Activated CD8-positive, alpha-beta memory T cell treated with anti-CD3 and anti-CD28 coated beads, Interleukin-2, amount 10 ng/mL, durations not matched to agents 7 days and 5 days (primary cell): Measurements from ENCODE around the gene STAM. TPM values are rescaled to one million over a fixed set of nuclear protein-coding genes. Genes with fewer than 3 reads are reported as not detected.
"Not testable (repeated sequence)": the region's sequence is repeated elsewhere in the genome, so short reads cannot be mapped to it uniquely, and the experiment has no call there.

Experiments used
- ATAC-seq: fragments of 150-1000 bp; cut with Tn5 transposase; one replicate; pipeline ENCODE4 v1.10.0; 2021; ENCODE audit warnings: moderate library complexity
- CTCF ChIA-PET: fragments of 350-600 bp; sonication (Branson Sonifier 250); formaldehyde crosslinking; loops from one replicate; lab custom pipeline; 2021; ENCODE audit warnings: antibody characterized with exemption; lab: Charles Lee
- DNase-seq: peaks from one replicate; pipeline ENCODE4 v3.0.0-alpha.2; 2020
- H3K27ac Mint-ChIP-seq: one replicate; pipeline ENCODE4 v1.8.0; 2021; ENCODE audit warnings: mild to moderate bottlenecking, mixed read lengths
- H3K27me3 Mint-ChIP-seq: one replicate; pipeline ENCODE4 v1.8.0; 2021; ENCODE audit warnings: mixed read lengths
- H3K36me3 Mint-ChIP-seq: one replicate; pipeline ENCODE4 v1.8.0; 2021; ENCODE audit warnings: mild to moderate bottlenecking, mixed read lengths
- H3K4me1 Mint-ChIP-seq: one replicate; pipeline ENCODE4 v1.8.0; 2021; ENCODE audit warnings: mixed read lengths
- H3K4me3 Mint-ChIP-seq: one replicate; pipeline ENCODE4 v1.8.0; 2021; ENCODE audit warnings: mild to moderate bottlenecking, moderate library complexity, mixed read lengths
- H3K9me3 Mint-ChIP-seq: one replicate; pipeline ENCODE4 v1.8.0; 2022; ENCODE audit warnings: low read depth, mixed read lengths
- total RNA-seq, 2 experiments: library from RNA; stranded (reverse); gene quantifications; one replicate each; pipeline ENCODE4 v1.2.3, GENCODE V29; 2021

Gene STAM
- total RNA-seq, 2 experiments from 2014 or later: 27.4 to 47.2 TPM

DNA sequence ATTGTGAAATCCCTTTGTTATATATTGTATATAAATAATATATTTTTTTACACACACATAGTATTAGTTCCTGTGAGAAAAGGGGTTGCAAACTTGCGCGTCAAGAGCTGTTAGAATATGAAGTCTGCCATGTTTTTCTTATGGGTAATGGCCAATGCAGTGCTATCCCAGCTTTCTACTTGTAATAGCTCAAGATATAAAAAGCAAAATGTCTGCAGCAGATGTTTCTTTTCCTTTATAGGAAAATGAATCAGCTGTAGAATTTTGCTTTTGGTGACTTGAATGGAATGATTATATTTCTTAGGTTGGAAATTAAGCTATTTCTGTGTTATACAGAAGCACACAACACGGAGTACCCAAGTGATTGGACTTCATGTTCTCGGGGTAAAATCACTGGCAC, 54.7 kb downstream of the STAM start:
- peaks cover 43% of the 10 kb centered on the region for H3K36me3 Mint-ChIP-seq

DNA sequence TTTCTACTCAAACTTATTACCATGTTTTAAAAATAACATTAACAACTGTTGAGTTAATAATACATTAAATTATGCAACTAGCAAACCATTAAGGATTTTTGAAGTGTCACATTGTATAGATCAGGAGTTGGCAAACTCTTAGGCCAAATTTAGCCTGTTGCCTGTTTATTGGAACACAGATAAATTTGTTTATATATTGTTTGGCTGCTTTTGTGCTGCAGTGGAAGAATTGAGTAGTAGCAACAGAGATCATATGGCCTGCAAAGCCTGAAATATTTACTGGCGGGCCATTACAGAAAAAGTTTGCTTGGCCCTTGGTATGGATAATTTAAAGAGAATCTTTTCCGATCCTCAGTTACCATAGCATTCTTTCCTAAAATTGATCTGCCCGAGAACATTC, 57.4 kb downstream of the STAM start:
- Mint-ChIP-seq H3K9me3 (no peaks in the 10 kb centered on the region), H3K27me3 (no peaks in the 10 kb centered on the region), H3K4me1 (no peaks in the 10 kb centered on the region), H3K4me3 (no peak overlapping the region), H3K27ac (no peak overlapping the region), H3K36me3 (peaks cover 38% of the 10 kb centered on the region)
- ATAC-seq (no peak), DNase-seq (no peak)
- CTCF ChIA-PET: no interaction called here

More for the DNA sequence above, 54.7 kb downstream of the STAM start:
- H3K9me3 Mint-ChIP-seq: no peaks in the 10 kb centered on the region
- H3K4me3 Mint-ChIP-seq: no peak overlapping the region
- no peaks in the 10 kb centered on the region for H3K4me1 Mint-ChIP-seq
- no peaks in the 10 kb centered on the region for H3K27me3 Mint-ChIP-seq
- CTCF ChIA-PET: interaction anchor here (1.0 to 2.1 kb wide), 2 partner anchors 9 to 44 kb away, joined by 3 to 5 read pairs; no protein-coding TSS in a partner anchor
- no peak for DNase-seq
- no peak for ATAC-seq
- H3K27ac Mint-ChIP-seq: no peak overlapping the region

DNA sequence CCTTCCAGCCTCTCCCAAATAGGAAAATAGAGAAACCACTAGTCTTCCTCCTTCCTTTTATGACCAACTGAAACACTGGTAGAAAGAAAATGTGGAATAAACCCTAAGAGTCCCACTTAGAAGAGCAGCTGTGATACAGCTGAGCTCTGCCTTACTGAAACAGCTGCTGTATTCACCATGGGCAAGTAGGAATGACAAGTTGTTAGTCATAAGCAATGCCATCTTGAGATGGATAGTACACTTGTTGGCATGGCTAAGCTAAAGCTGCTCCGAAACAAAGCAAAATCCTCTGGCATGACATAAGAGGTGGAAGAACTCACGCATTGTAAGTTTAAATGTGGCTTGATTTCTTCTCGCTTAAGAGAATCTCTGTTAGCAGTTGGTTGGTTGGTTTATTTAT, 59.8 kb downstream of the STAM start:
- CTCF ChIA-PET: interaction anchor here (0.6 to 1.0 kb wide), 2 partner anchors 32 to 906 kb away, joined by 3 read pairs; no protein-coding TSS in a partner anchor

DNA sequence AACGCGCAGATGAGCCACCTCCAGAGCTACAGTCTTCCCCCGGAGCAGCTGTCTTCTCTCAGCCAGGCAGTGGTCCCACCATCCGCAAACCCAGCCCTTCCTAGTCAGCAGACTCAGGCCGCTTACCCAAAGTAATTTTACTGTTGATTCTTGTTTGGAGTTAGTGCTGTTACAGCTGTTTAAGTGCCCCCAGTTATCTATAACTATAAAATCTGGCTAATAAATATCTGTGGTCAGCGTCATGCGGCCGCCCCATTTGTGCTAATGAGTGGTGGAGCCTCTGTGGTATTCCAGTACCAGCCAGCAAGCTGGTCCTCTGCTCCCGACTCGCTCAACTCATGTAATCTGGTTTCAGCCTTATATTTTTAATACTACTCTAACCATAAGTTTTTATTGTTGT, 64.9 kb downstream of the STAM start:
- Mint-ChIP-seq H3K4me1 (no peaks in the 10 kb centered on the region), H3K9me3 (no peaks in the 10 kb centered on the region), H3K27me3 (no peaks in the 10 kb centered on the region), H3K4me3 (no peak overlapping the region), H3K36me3 (peaks cover 22% of the 10 kb centered on the region), H3K27ac (no peak overlapping the region)
- CTCF ChIA-PET: no interaction called here
- ATAC-seq: no peak
- no peak for DNase-seq

More for the DNA sequence above, 59.8 kb downstream of the STAM start:
- Mint-ChIP-seq H3K27ac (no peak overlapping the region), H3K4me1 (no peaks in the 10 kb centered on the region), H3K27me3 (no peaks in the 10 kb centered on the region), H3K4me3 (no peak overlapping the region), H3K9me3 (no peaks in the 10 kb centered on the region), H3K36me3 (peaks cover 27% of the 10 kb centered on the region)
- DNase-seq (no peak), ATAC-seq (no peak)

DNA sequence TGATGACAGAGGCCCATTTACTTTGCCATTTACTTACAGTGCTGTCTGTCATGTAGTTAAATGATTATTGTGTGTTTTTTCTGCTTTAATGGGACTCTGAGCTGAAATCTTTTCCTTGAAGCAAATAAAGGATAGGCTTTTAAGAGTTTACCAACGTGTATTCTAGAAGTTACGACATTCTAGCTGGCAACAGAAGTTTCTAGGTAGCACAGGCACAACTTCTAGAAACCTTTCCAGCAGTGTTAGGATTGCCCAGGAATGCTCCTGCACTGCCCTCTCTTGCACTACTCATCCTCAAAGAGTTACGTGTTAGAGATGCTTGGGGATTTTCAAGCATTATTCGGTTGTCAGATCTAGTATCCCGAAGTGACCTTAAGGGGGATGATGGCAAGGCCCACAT, 65.5 kb downstream of the STAM start:
- Mint-ChIP-seq H3K36me3 (peaks cover 25% of the 10 kb centered on the region), H3K27me3 (no peaks in the 10 kb centered on the region), H3K4me1 (no peaks in the 10 kb centered on the region), H3K9me3 (no peaks in the 10 kb centered on the region), H3K4me3 (no peak overlapping the region), H3K27ac (no peak overlapping the region)
- CTCF ChIA-PET: no interaction called here
- ATAC-seq: no peak
- no peak for DNase-seq

DNA sequence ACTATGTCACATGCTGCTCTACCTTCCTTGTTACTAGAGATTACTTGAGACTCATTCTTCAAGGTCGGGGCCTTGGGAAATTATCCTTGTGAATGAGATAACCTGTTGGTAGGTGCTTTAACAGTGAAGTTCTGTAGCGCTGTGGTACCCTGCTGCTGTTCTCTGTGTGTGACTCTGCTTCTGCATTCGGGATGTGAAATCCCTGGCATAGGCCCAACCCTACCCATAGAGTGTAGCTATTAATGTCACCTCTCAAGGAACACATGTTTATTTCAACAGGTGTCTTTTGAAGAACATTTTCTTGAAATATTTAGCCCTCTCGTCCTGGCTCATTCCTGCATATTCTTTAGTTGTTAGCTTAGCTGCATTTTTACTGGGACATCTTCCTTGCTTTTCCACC, 66.2 kb downstream of the STAM start:
- H3K4me3 Mint-ChIP-seq: no peak overlapping the region
- H3K27ac Mint-ChIP-seq: no peak overlapping the region
- DNase-seq: no peak
- H3K4me1 Mint-ChIP-seq: no peaks in the 10 kb centered on the region
- CTCF ChIA-PET: no interaction called here
- H3K9me3 Mint-ChIP-seq: no peaks in the 10 kb centered on the region
- no peaks in the 10 kb centered on the region for H3K27me3 Mint-ChIP-seq
- H3K36me3 Mint-ChIP-seq: peaks cover 30% of the 10 kb centered on the region
- no peak for ATAC-seq

DNA sequence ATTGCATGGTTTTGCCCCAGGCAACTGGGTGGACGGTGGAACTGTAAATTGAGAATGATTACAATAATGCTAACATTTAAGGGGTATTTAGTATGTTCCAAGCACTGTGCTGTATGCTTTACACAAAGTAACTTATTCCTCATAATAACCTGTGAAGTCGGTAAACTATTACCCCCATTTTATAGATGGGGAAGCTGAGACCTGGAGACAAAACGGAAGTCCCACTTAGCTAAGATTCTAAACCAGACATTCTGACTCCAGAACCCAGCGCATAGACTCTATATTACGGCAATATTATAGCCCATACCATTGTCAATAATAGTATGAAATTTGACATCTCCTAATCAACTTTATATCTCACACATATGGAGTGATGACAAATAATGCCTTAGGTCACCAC, 68.1 kb downstream of the STAM start:
- no peak overlapping the region for H3K27ac Mint-ChIP-seq
- no peaks in the 10 kb centered on the region for H3K9me3 Mint-ChIP-seq
- CTCF ChIA-PET: no interaction called here

DNA sequence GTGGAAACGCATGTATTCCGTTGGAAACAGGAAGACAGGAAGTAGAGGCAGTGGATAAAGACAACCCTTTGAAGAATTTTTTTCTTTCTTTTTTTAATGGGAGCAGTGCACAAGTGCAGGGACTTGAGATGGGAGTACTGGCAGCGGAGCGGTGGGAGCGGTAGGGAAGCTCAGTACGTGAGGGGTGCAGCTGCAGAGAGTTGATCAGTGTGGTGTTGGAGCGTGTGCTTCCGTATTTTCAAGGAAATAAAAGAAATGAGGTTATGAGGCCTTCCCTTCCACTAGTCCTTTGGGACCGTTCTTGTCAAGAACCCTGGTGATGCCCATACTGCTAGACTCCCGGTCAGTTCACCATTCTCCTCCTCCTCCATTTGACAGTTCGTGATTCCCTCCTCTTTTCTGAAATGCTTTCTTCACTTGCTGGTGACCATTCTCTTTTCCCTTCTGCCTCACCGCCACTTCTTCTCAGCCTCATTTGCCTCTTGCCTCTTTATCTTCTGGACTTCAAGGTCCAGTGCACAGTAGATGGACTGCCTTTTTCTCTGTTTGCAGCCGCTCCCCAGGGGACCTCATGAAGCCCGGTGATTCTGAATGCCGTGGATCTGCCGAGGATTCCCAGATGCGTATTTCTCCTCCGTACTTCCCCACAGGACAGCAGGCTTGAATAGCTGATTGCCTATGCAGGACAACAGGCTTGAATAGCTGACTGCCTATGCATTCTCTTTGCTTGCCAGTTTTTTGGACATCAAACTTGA, 68.9 kb downstream of the STAM start:
- DNase-seq: no peak

More for the DNA sequence above, 68.1 kb downstream of the STAM start:
- Mint-ChIP-seq H3K4me3 (no peak overlapping the region), H3K27me3 (no peaks in the 10 kb centered on the region), H3K36me3 (peaks cover 36% of the 10 kb centered on the region), H3K4me1 (no peaks in the 10 kb centered on the region)
- no peak for ATAC-seq
- no peak for DNase-seq

DNA sequence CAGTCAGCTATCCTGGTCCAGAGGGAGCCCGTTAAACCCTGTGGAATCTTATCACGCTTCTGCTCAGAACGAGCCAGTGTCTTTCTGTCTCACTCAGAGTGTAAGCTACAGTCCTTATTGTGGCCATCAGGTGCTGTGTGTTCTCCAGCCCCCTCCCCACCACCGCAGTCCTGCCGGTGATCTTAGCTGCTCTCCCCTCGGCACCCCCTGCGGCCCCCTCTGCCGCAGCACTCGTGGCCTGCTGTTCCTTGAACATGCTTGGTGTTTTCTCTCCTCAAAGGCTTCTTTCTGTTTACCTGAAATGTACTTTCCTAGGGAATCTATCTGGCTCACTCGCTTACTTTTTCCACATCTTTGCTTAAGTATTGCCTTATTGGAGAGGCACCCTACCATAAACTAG, 69.8 kb downstream of the STAM start:
- CTCF ChIA-PET: no interaction called here
- no peak for ATAC-seq
- Mint-ChIP-seq H3K27me3 (no peaks in the 10 kb centered on the region), H3K4me1 (no peaks in the 10 kb centered on the region), H3K36me3 (peaks cover 40% of the 10 kb centered on the region), H3K27ac (no peak overlapping the region), H3K9me3 (peaks cover 3% of the 10 kb centered on the region), H3K4me3 (no peak overlapping the region)
- no peak for DNase-seq

More for the DNA sequence above, 68.9 kb downstream of the STAM start:
- Mint-ChIP-seq H3K36me3 (peaks cover 38% of the 10 kb centered on the region), H3K9me3 (peaks cover 3% of the 10 kb centered on the region), H3K27ac (no peak overlapping the region), H3K4me1 (no peaks in the 10 kb centered on the region), H3K4me3 (no peak overlapping the region), H3K27me3 (no peaks in the 10 kb centered on the region)
- ATAC-seq: no peak
- CTCF ChIA-PET: no interaction called here

DNA sequence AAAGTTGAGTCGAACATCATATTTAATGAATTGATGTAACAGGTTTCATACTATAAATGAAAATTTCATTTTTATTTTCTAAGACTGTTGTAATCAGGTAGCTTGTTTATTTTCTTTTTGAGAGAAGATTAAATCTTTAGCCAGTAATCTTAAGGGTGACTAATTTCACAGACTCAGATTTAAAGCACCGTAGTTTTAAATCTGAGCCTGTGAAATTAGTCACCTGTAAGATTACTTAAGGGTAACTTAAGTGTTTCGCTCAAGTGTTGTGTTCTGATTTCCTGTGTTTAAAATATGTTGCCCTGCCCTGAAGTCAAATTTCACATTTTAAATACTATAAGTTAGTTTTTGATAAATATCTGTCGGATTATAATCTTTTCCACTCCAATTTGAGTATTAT, 72.2 kb downstream of the STAM start:
- Mint-ChIP-seq H3K27ac (no peak overlapping the region), H3K9me3 (peaks cover 3% of the 10 kb centered on the region), H3K4me3 (no peak overlapping the region), H3K36me3 (peaks cover 45% of the 10 kb centered on the region), H3K27me3 (no peaks in the 10 kb centered on the region), H3K4me1 (no peaks in the 10 kb centered on the region)
- CTCF ChIA-PET: no interaction called here
- no peak for ATAC-seq
- DNase-seq: no peak

DNA sequence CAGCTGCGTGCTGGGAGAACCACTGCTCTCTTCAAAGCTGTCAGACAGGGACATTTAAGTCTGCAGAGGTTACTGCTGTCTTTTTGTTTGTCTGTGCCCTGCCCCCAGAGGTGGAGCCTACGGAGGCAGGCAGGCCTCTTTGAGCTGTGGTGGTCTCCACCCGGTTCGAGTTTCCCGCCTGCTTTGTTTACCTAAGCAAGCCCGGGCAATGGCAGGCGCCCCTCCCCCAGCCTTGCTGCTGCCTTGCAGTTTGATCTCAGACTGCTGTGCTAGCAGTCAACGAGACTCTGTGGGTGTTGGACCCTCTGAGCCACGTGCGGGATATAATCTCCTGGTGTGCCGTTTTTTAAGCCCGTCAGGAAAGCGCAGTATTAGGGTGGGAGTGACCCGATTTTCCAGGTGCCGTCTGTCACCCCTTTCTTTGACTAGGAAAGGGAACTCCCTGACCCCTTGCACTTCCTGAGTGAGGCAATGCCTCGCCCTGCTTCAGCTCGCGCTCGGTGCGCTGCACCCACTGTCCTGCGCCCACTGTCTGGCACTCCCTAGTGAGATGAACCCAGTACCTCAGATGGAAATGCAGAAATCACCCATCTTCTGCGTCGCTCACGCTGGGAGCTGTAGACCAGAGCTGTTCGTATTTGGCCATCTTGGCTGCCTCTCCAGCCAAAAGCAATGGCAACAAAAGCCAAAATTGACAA, 78.5 kb downstream of the STAM start:
- H3K27me3 Mint-ChIP-seq, H3K4me1 Mint-ChIP-seq, ATAC-seq, H3K4me3 Mint-ChIP-seq, H3K27ac Mint-ChIP-seq, DNase-seq, CTCF ChIA-PET, H3K9me3 Mint-ChIP-seq: not testable (repeated sequence)
- peaks cover 33% of the 10 kb centered on the region for H3K36me3 Mint-ChIP-seq

DNA sequence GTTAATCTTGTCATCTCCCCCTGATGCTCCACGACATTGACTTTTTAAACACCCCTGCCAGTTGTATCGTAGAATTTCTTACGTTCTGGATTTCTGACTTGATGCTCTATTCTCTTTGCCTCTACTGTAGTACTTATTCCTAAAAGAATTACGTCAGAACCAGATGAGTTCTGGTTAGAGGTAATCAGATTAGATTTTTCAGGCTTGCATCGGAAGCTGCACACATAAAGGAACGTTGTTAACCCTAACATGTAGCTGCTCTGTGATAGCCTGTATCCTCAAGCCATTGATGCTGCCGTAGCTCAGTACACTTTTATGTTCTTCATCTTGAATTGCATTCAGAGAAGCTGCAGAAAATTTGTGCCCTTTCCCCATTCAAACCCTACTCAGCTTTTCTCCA, 81.8 kb downstream of the STAM start:
- CTCF ChIA-PET: no interaction called here
- DNase-seq: no peak
- Mint-ChIP-seq H3K4me3 (no peak overlapping the region), H3K27me3 (no peaks in the 10 kb centered on the region), H3K36me3 (peaks cover 19% of the 10 kb centered on the region), H3K4me1 (no peaks in the 10 kb centered on the region), H3K27ac (no peak overlapping the region), H3K9me3 (no peaks in the 10 kb centered on the region)
- ATAC-seq: no peak

DNA sequence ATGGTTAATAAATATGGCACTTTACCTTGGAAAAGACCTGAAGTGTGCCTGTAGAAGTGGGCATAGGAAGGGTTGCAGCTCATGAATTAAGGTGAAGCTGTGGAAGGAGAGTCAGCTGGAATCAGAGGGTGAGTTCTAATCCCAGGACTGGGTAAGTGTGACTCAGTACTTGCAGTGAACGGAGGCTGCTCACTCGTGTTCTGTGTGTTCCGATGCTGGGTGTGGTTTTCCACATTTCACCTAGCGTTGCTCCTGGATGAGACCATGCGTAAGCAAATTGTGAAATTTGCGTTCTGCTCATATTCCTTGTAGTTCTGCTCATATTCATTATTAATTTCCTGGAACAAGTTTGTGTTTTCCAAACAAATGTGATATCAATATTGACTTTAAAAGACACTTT, 85.7 kb downstream of the STAM start:
- H3K27me3 Mint-ChIP-seq: no peaks in the 10 kb centered on the region
- no peak for ATAC-seq
- no peak overlapping the region for H3K4me3 Mint-ChIP-seq
- no peaks in the 10 kb centered on the region for H3K9me3 Mint-ChIP-seq
- no peak overlapping the region for H3K27ac Mint-ChIP-seq
- H3K36me3 Mint-ChIP-seq: no peaks in the 10 kb centered on the region
- CTCF ChIA-PET: no interaction called here
- H3K4me1 Mint-ChIP-seq: no peaks in the 10 kb centered on the region
- no peak for DNase-seq

DNA sequence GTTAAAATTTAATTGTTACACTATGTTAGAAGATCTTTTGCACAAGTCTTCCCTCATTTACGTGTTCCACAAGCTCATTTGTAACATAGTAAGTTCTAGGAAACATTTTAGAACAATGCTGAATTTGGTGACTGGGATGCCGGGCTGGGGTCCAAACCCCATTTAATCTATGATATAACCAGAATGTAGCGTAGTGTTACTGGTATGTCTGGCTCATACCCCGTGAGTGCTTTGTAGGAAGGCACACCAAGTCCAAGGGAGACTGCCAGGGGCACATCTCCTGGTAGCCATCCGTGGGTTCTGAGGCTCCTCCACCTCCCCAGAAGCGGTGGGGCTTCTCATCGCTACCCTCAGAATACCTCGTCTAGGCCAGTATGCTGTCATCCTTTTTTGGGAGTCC, 86.7 kb downstream of the STAM start:
- H3K36me3 Mint-ChIP-seq: no peaks in the 10 kb centered on the region
- H3K4me3 Mint-ChIP-seq: no peak overlapping the region
- no peak overlapping the region for H3K27ac Mint-ChIP-seq
- ATAC-seq: no peak
- H3K4me1 Mint-ChIP-seq: no peaks in the 10 kb centered on the region
- no peaks in the 10 kb centered on the region for H3K9me3 Mint-ChIP-seq
- CTCF ChIA-PET: interaction anchor here (1.2 kb wide), 1 partner anchor 54 kb away, joined by 3 read pairs; no protein-coding TSS in a partner anchor
- no peaks in the 10 kb centered on the region for H3K27me3 Mint-ChIP-seq
- no peak for DNase-seq
